ENCODE measurements around the gene NECAP2.
"Not testable (repeated sequence)": the region's sequence is repeated elsewhere in the genome, so short reads cannot be mapped to it uniquely, and the experiment has no call there.

The NECAP2 gene

GRCh38 chr1:16425125-16426025, 15.1 kb upstream of the NECAP2 start:
- in situ Hi-C loops (cut with MboI; ENCODE audit: low sequenced_read_pairs), result no loop called here

GRCh38 chr1:16430606-16431005, 9.9 kb upstream of the NECAP2 start:
- in situ Hi-C loops (cut with MboI; ENCODE audit: low sequenced_read_pairs), result no loop called here

DNA sequence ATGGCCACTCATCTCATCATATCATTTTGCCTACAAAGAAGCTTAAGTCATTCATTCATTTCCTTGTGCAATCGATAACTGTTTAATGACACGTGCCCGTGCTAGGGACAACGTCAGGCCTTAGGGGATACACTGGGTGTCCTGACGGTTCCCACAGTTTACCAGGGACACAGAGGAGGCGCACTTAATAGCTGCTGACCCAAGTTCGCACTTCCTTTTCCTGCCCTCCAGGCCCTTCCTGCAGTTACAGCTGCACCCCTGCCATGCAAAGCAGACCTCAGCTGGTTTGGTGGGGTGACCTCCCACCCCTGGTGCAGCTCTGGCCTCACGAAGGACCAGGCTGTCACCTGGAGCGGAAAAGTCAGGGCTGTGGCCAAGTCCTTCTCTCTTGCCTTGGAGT, 7.5 kb upstream of the NECAP2 start:
- in situ Hi-C loops (cut with MboI; ENCODE audit: low sequenced_read_pairs), result no loop called here

DNA sequence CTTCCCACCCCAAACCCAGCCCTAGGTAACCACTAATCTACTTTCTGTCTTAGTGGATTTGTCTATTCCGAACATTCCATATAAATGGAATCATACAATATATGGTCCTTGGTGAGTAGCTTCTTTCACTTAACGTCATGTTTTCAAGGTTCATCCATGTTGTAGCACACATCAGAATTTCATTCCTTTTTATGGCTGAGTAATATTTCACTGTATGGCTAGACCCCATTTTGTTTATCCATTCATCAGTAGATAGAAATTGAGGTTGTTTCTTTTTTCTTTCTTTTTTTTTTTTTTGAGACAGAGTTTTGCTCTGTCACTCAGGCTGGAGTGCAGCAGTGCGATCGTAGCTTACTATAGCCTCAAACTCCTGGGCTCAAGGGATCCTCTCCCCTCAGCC, 6.5 kb upstream of the NECAP2 start:
- in situ Hi-C loops (cut with MboI; ENCODE audit: low sequenced_read_pairs), result no loop called here

DNA sequence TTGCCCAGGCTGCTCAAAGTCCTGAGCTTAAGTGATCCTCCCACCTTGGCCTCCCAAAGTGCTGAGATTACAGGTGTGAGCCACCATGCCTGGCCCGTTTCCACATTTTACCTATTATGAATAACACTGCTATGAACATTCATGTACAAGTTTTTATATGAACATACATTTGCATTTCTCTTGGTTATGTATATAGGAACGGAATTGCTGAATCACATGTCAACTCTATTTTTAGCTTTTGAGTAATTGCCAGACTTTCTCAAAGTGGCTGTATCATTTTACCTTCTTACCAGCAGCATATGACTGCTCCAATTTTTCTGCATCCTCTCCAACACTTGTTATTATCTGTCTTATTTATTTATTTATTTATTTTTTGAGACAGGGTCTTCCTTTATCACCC, 6.0 kb upstream of the NECAP2 start:
- in situ Hi-C loops (cut with MboI; ENCODE audit: low sequenced_read_pairs), result no loop called here

DNA sequence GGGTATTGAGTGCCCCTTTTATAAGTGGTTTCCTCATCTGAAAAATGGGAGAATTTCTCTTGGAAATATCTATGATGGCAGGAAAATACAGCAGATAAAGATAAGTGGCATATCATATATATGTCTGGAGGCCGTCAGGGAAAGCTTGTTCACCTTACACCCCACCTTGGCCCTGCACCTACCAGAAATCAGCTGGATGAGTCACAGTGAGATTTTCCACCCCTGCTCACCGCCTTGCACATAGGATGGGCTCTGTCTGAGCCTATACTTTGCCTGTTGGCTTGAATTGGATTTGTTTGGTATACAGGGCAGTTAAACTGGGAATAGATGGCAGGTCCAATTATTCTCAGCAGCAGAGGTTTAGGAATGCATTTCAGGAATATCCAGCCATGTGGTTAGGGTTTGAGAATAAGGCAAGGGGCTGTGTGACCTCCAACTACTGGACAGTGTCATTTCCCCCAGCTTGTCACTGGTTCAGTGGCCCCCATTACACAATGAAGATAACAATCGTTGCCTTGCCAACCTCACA, 3.5 kb upstream of the NECAP2 start, which contains the start of gene SPATA21:
Gene SPATA21 (minus strand): TSS at position 479 of the 529 bp plus-strand sequence. CDS start 6,053 bp downstream, outside the sequence.
- in situ Hi-C loops (cut with MboI; ENCODE audit: low sequenced_read_pairs), result no loop called here

GRCh38 chr1:16438516-16438915, 2.0 kb upstream of the NECAP2 start:
- in situ Hi-C loops (cut with MboI; ENCODE audit: low sequenced_read_pairs), result no loop called here

DNA sequence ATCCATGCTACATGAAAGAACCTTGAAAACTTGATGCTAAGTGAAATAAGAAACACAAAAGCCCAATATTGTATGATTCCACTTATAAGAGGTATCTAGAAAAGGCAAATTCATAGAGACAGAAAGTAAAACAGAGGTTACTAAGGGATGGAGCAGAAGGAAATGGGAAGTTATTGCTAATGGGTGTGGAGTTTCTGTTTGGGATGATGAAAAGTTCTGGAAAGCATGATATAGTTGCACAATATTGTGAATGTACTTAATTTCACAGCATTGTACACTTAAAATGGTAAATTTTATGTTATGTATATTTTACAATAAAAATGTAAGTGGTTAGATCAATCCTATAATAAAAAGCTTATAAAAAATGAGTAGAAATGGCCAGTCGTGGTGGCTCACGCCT, 1.6 kb upstream of the NECAP2 start:
- in situ Hi-C loops (cut with MboI; ENCODE audit: low sequenced_read_pairs), result no loop called here

- in situ Hi-C loops (cut with MboI; ENCODE audit: low sequenced_read_pairs), result no loop called here
Observed at GRCh38 chr1:16440131-16440469, 424 bp upstream of the NECAP2 start.

GRCh38 chr1:16441282-16441665, 750 bp downstream of the NECAP2 start:
- in situ Hi-C loops (cut with MboI; ENCODE audit: low sequenced_read_pairs), result no loop called here

GRCh38 chr1:16442265-16442664, 1.7 kb downstream of the NECAP2 start:
- in situ Hi-C loops (cut with MboI; ENCODE audit: low sequenced_read_pairs), result no loop called here

DNA sequence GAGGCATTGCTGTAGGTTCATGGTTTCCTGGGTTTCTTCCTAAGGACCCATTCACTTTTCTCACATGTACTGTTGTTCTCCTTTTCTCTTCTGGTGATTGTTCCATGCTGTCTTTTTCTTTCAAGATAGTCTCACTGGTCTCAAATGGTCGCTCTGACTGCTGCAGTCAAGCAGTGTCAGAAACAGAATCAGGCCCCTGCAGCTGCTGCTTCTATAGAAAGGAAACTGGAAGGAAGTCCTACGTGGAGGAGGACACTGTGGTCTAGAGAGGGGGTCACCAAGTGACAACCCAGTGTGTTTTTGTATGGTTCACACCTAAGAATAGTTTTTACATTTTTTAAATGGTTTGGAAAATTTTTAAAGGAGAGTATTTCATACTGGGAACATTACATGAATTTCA, 2.4 kb downstream of the NECAP2 start:
- in situ Hi-C loops (cut with MboI; ENCODE audit: low sequenced_read_pairs), result no loop called here

DNA sequence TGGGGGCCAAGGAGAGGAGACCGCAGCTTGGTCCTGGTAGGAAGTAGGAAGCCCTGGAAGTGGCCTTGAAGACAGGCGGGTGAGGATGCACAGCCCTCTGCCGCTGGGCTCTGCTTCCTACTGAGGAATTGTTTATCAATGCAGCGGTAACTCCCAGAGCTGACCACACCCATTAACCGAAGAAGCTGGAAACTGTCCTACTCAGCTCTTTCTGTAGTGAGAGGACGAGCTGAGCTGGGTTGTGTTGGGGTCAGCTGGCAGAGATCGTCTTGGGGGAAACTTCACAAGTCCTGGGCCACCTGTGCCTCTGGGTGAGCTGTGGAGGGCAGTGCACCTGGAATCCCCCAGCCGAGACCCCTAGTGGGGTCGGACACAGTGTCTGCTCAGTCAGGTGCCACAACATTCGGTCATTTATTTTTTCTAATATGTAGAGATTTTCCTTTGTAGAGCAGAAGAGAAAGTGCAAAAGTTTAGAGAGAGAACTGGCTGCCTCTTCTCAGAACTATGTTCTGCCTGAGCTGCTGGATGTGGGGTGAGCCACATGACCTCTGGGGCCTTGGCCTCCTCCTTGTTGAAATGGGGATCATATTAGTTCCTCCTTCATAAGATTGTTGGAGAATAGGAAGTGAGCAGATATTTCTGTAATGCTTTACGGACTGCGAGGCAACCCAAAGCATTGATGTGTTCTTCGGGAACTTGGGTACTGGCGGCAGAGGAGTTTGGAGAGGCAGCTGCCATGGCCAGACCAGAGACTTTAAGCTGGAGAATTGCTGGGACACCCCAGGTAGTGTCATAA, 3.6 kb downstream of the NECAP2 start:
- in situ Hi-C loops (cut with MboI; ENCODE audit: low sequenced_read_pairs), result no loop called here

DNA sequence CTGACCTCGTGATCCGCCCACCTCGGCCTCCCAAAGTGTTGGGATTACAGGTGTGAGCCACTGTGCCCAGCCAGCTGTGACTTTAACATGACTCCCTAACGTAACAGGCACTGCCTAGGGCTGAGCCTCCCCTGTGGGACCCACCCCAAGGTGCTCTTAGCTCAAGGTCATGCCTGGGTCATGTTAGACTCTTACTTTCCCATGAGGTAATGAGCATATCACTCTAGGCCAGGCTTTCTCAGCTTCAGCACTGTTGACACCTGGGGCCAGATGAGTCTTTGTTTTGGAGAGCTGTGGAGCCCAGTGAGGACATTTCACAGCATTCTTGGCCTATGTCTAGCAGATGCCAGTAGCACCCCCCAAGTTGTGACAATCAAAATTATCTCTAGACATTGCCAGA, 4.5 kb downstream of the NECAP2 start:
- in situ Hi-C loops (cut with MboI; ENCODE audit: low sequenced_read_pairs), result no loop called here

GRCh38 chr1:16446116-16446515, 5.6 kb downstream of the NECAP2 start:
- in situ Hi-C loops (cut with MboI; ENCODE audit: low sequenced_read_pairs), result no loop called here

GRCh38 chr1:16447641-16448040, 7.1 kb downstream of the NECAP2 start:
- in situ Hi-C loops (cut with MboI; ENCODE audit: low sequenced_read_pairs), result no loop called here

GRCh38 chr1:16449065-16449464, 8.5 kb downstream of the NECAP2 start:
- in situ Hi-C loops (cut with MboI; ENCODE audit: low sequenced_read_pairs), result no loop called here

- in situ Hi-C loops (cut with MboI; ENCODE audit: low sequenced_read_pairs), result no loop called here
Observed at GRCh38 chr1:16449666-16450065, 9.1 kb downstream of the NECAP2 start.

GRCh38 chr1:16450863-16451481, 10.4 kb downstream of the NECAP2 start:
- in situ Hi-C loops (cut with MboI; ENCODE audit: low sequenced_read_pairs), result no loop called here

GRCh38 chr1:16451841-16452528, 11.5 kb downstream of the NECAP2 start:
- in situ Hi-C loops (cut with MboI; ENCODE audit: low sequenced_read_pairs), result no loop called here

DNA sequence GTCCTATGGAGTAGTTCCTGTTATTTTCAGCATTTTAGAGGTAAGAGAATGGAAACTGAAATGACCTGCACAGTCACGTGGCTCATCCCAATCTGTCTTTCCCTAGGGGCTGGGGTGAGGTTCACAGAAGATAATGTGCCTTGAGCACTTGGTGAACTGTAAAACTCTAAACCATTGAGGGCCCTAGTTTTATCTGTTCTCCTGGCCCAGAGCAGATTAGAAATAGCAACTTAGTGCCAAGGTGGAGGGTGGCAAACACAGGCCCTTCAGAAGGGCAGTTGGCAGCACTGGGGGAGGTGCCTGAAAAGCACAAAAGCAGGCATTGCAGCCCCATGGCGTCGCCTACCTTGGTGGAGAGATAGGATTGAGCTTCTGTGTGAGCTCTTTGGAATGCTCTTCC, 14.4 kb downstream of the NECAP2 start:
- in situ Hi-C loops (cut with MboI; ENCODE audit: low sequenced_read_pairs), result not testable (repeated sequence)
